HFF-Myc (cell line): ENCODE measurements around the gene PLXNB2.
"Not testable (repeated sequence)": the region's sequence is repeated elsewhere in the genome, so short reads cannot be mapped to it uniquely, and the experiment has no call there.

Source experiments
- DNase-seq: peaks from one replicate; pipeline ENCODE4 v3.0.0-alpha.2; 2011; ENCODE audit warnings: low read depth; ENCODE audit errors: extremely low read depth
- H3K4me3 ChIP-seq: replicated peaks from 2 replicates; pipeline ENCODE4 v1.5.1; 2011; ENCODE audit warnings: low read depth, mild to moderate bottlenecking, control low read depth, low read length
- TF ChIP-seq, protein P1 (sequence below): IDR thresholded peaks from 2 replicates; pipeline ENCODE4 v1.5.1; 2012; ENCODE audit warnings: mild to moderate bottlenecking, low read depth, low read length, control low read depth; ENCODE audit errors: missing control alignments

PLXNB2 gene

DNA sequence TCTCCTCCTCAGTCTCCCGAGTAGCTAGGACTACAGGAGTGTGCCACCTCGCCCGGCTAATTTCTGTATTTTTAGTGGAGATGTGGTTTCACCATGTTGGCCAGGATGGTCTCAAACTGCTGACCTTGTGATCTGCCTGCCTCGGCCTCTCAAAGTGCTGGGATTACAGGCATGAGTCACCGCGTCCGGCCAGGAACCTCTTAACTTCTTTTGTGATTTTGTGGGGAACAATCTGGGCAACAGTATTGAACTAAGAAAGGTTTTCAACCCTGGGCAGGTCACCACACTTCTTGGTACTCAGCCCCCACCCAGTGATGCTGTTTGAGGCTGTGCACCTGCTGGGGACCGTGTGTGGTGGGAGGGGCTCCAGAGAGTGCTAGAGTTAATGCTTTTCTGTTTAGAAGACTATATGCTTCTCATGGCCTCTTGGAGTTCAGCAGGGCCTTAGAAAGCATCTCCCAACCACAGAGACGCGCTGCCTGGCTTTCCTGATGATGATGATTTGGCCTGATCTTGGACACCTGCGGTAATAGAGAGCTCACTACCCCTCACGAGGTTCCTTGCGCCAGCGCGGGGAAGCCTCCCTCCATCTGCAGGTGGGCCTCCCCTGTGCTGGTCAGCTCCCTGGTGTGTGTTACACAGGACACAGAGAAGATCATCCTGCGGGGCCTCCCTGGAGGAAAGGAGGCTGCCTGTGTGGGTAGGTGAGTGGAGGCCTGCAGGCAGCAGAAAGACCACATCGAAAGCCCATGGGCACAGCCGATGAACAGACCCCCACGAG, 18.2 kb upstream of the PLXNB2 start:
- peak overlapping the region; percentile 61 for H3K4me3 ChIP-seq
- TF ChIP-seq, protein P1, sequence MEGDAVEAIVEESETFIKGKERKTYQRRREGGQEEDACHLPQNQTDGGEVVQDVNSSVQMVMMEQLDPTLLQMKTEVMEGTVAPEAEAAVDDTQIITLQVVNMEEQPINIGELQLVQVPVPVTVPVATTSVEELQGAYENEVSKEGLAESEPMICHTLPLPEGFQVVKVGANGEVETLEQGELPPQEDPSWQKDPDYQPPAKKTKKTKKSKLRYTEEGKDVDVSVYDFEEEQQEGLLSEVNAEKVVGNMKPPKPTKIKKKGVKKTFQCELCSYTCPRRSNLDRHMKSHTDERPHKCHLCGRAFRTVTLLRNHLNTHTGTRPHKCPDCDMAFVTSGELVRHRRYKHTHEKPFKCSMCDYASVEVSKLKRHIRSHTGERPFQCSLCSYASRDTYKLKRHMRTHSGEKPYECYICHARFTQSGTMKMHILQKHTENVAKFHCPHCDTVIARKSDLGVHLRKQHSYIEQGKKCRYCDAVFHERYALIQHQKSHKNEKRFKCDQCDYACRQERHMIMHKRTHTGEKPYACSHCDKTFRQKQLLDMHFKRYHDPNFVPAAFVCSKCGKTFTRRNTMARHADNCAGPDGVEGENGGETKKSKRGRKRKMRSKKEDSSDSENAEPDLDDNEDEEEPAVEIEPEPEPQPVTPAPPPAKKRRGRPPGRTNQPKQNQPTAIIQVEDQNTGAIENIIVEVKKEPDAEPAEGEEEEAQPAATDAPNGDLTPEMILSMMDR = no peak
- DNase-seq = no peak

DNA sequence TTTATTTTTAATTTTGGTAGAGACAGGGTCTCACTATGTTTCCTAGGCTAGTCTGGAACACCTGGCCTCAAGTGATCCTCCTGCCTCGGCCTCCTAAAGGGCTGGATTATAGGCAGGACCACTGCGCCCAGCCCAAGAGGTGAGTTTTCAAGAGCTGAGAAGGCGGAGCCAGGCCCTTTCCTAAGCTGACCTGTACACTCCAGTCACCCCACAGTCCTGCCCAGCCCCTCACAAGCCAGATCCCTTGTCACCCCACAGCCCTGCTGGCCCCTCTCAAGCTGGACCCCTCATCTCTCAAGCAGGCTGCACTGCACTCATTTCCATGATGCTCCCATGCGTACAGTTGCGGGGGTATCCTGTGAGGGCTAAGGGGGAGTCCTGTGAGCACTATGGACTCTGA, 16.5 kb upstream of the PLXNB2 start:
- no peak for DNase-seq
- TF ChIP-seq, protein P1 = no peak
- no peak overlapping the region for H3K4me3 ChIP-seq

DNA sequence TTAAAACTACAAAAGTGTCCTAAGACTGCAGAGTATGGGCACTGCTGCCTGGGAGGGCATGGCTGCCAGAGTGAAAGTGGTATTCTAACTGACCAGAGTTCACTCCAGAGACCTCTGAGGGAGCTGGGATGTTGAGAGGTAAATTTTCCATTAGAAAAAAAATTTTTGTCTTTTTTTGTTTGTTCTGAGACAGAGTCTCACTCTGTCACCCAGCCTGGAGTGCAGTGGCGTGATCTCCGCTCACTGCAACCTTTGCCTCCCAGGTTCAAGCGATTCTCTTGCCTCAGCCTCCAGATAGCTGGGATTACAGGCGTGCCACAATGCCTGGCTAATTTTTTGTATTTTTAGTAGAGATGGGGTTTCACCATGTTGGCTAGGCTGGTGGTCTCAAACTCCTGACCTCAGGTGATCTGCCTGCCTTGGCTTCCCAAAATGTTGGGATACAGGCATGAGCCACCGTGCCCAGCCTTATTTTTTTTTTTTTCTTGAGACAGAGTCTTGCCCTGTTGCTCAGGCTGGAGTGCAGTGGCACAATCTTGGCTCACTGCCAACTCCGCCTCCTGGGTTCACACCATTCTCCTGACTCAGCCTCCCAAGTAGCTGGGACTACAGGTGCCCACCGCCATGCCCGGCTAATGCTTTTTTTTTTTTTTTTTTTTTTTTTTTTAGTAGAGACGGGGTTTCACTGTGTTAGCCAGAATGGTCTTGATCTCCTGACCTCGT, 15.1 kb upstream of the PLXNB2 start:
- not testable (repeated sequence) for H3K4me3 ChIP-seq, DNase-seq

DNA sequence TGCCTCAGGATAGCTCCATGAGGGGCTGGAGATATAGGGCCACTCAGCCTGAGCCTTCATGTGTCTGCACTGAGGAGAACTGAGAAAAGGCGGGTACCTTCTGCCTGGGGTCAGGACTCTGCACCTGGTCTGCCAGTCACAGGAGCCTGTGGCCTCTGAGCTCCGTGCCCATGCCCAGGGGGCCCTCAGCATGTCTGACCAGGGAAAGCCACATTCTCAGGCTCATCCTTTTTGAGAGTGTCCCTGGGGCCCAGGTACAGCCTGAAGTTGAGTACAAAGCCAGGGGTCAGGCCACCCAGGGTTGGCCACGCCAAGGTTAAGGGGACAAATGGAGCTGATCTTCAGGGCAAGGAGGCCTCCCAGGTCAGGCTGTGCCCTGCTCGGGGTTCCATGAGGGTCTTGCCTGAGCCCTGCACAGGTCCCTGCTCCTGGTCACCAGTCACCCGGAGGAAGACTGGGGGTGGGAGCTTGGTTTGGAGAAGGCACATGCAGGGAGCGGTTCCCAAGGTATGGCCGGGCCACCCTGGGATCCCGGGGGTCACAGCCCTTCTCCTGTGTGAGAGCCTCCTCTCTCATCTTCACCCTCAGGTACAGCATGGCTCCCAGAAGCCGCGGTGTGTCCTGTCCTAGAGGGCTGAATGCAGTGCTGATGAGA, 13.4 kb upstream of the PLXNB2 start:
- no peak overlapping the region for H3K4me3 ChIP-seq
- TF ChIP-seq, protein P1 = no peak
- no peak for DNase-seq

DNA sequence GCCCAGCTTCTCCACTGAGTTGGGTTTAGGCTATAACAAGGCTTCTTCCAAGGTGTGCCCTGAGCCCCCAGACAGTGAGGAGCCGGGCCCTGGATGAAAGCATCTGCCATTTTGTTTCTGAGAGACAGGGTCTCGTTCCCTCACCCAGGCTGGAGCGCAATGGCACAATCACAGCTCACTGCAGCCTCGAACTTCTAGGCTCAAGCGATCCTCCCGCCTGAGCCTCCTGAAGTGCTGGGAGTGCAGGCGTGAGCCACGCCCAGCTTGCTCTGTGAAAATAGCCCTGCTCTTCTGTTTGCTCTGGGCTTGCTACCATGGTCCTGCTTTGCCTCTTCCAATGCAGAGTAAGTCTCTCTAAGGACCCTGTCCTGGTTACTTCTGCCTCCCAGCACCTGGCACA, 12.7 kb upstream of the PLXNB2 start:
- no peak overlapping the region for H3K4me3 ChIP-seq
- DNase-seq = no peak
- TF ChIP-seq, protein P1 = no peak

DNA sequence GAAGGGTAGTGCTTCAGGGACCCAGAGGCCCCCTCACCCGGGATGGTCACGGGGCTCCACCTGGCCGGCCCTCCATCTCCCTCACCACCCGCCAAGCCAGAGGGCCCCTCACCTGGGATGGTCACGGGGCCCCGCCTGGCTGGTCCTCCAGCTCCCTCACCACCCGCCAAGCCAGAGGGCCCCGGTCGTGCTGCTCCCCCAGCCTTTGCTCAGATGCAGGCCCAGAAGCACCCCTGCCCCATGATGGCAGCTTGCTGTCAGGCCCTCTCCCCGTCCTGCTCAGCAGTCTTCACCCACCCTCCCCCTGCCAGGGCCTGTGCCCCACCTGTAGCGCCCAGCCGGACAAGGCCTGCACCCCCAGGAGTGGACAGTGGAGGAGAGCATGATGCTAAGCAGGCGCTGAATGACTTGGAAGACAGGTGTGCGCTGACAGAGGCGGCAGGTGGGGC, 12.1 kb upstream of the PLXNB2 start:
- DNase-seq = no peak
- TF ChIP-seq, protein P1 = no peak
- no peak overlapping the region for H3K4me3 ChIP-seq

DNA sequence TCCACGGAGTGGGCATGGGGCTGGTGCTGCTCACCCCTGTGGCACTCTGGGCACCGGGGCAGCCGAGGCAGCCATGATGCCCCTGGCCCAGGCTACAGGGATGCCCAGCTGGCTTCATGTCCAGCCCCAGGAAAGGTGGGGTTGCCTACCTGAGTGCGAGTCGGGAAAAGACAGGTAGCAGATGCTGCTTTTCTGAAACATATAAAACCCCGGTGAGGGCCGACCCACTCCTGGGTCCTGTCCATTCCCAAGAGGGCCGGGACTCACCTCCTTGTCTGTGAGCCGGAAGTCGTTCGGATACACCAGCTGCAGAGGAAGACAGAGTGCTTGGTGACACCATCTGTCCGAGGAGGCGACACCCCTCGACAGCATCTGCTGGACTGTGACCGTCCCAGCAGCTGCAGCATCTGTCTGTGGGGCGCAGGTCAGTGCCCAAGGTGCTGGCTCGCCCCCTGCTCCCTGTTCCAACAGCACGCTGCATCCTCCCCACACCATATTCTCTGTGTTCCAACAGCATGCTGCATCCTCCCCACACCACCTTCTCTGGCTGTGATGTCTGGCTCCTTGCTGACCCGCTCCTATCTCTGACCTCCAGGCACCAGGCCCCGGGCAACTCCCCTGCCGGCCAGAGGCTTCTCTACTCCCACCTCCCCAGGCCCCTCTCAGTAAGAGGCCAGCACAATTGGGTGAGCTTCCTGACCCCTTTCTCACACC, 11.4 kb upstream of the PLXNB2 start:
- TF ChIP-seq, protein P1 = no peak
- H3K4me3 ChIP-seq = no peak overlapping the region
- no peak for DNase-seq
